ENCODE data around the gene RAD51D.
A peak's percentile ranks its signal among the peaks of the same experiment; 100 is the strongest.

Gene RAD51D

GRCh38 chr17:35064516-35065215, 55.0 kb downstream of the RAD51D start:
- DNase-seq (ENCODE audit: low read depth, low spot score) = no peak
- Histone ChIP-seq H3K27me3 (ENCODE audit: insufficient read depth, insufficient read length) (peaks cover 7% of the 10 kb centered on the region), H3K9me3 (ENCODE audit: insufficient read depth, low read length) (no peaks in the 10 kb centered on the region), H3K4me1 (ENCODE audit: insufficient read depth, insufficient read length) (no peaks in the 10 kb centered on the region), H3K4me3 (ENCODE audit: insufficient read length, low read depth) (no peak overlapping the region), H3K36me3 (ENCODE audit: insufficient read depth, insufficient read length, low read length) (no peaks in the 10 kb centered on the region), H3K9ac (ENCODE audit: insufficient read length, low read depth) (no peak overlapping the region)
- TF ChIP-seq SUZ12 (IDR thresholded peaks at IDR 0.05; ENCODE audit: extremely low read depth, insufficient read depth, insufficient read length) (no peak), ZNF274 (IDR thresholded peaks at IDR 0.05; ENCODE audit: low read depth, low read length) (no peak), YY1 (IDR thresholded peaks at IDR 0.05; ENCODE audit: insufficient read depth, insufficient read length) (no peak)

GRCh38 chr17:35063514-35064223, 56.0 kb downstream of the RAD51D start, which contains the start of gene RFFL:
Gene RFFL, minus strand, starts transcription at chr17:35063707. Its CDS starts 37,154 bp downstream, at chr17:35026553.
- peak; percentile 91 for DNase-seq (ENCODE audit: low read depth, low spot score)
- TF ChIP-seq ZNF274 (IDR thresholded peaks at IDR 0.05; ENCODE audit: low read depth, low read length) (no peak), YY1 (IDR thresholded peaks at IDR 0.05; ENCODE audit: insufficient read depth, insufficient read length) (no peak), SUZ12 (IDR thresholded peaks at IDR 0.05; ENCODE audit: extremely low read depth, insufficient read depth, insufficient read length) (no peak)
- Histone ChIP-seq H3K27me3 (ENCODE audit: insufficient read depth, insufficient read length) (peaks cover 7% of the 10 kb centered on the region), H3K4me1 (ENCODE audit: insufficient read depth, insufficient read length) (no peaks in the 10 kb centered on the region), H3K4me3 (ENCODE audit: insufficient read length, low read depth) (no peak within 1 kb of the TSS), H3K9ac (ENCODE audit: insufficient read length, low read depth) (no peak within 1 kb of the TSS), H3K36me3 (ENCODE audit: insufficient read depth, insufficient read length, low read length) (no peaks in the 10 kb centered on the region), H3K9me3 (ENCODE audit: insufficient read depth, low read length) (no peaks in the 10 kb centered on the region)

- Histone ChIP-seq H3K27me3 (ENCODE audit: insufficient read depth, insufficient read length) (peaks cover 7% of the 10 kb centered on the region), H3K4me3 (ENCODE audit: insufficient read length, low read depth) (no peak overlapping the region), H3K4me1 (ENCODE audit: insufficient read depth, insufficient read length) (no peaks in the 10 kb centered on the region), H3K9me3 (ENCODE audit: insufficient read depth, low read length) (no peaks in the 10 kb centered on the region), H3K36me3 (ENCODE audit: insufficient read depth, insufficient read length, low read length) (no peaks in the 10 kb centered on the region), H3K9ac (ENCODE audit: insufficient read length, low read depth) (no peak overlapping the region)
- no peak for DNase-seq (ENCODE audit: low read depth, low spot score)
- TF ChIP-seq YY1 (IDR thresholded peaks at IDR 0.05; ENCODE audit: insufficient read depth, insufficient read length) (no peak), SUZ12 (IDR thresholded peaks at IDR 0.05; ENCODE audit: extremely low read depth, insufficient read depth, insufficient read length) (no peak), ZNF274 (IDR thresholded peaks at IDR 0.05; ENCODE audit: low read depth, low read length) (no peak)
Measured at GRCh38 chr17:35062308-35062707, 57.4 kb downstream of the RAD51D start.

GRCh38 chr17:35057332-35057915, 62.2 kb downstream of the RAD51D start:
- Histone ChIP-seq H3K9ac (ENCODE audit: insufficient read length, low read depth) (no peak overlapping the region), H3K4me3 (ENCODE audit: insufficient read length, low read depth) (no peak overlapping the region), H3K36me3 (ENCODE audit: insufficient read depth, insufficient read length, low read length) (no peaks in the 10 kb centered on the region), H3K9me3 (ENCODE audit: insufficient read depth, low read length) (no peaks in the 10 kb centered on the region), H3K27me3 (ENCODE audit: insufficient read depth, insufficient read length) (peaks cover 7% of the 10 kb centered on the region), H3K4me1 (ENCODE audit: insufficient read depth, insufficient read length) (no peaks in the 10 kb centered on the region)
- TF ChIP-seq YY1 (IDR thresholded peaks at IDR 0.05; ENCODE audit: insufficient read depth, insufficient read length) (no peak), SUZ12 (IDR thresholded peaks at IDR 0.05; ENCODE audit: extremely low read depth, insufficient read depth, insufficient read length) (no peak), ZNF274 (IDR thresholded peaks at IDR 0.05; ENCODE audit: low read depth, low read length) (no peak)
- no peak for DNase-seq (ENCODE audit: low read depth, low spot score)

- H3K9me3 ChIP-seq (ENCODE audit: insufficient read depth, low read length) = no peaks in the 10 kb centered on the region
- H3K36me3 ChIP-seq (ENCODE audit: insufficient read depth, insufficient read length, low read length) = no peaks in the 10 kb centered on the region
- H3K9ac ChIP-seq (ENCODE audit: insufficient read length, low read depth) = no peak overlapping the region
- peaks cover 3% of the 10 kb centered on the region for H3K27me3 ChIP-seq (ENCODE audit: insufficient read depth, insufficient read length)
- no peak for DNase-seq (ENCODE audit: low read depth, low spot score)
- H3K4me3 ChIP-seq (ENCODE audit: insufficient read length, low read depth) = no peak overlapping the region
- H3K4me1 ChIP-seq (ENCODE audit: insufficient read depth, insufficient read length) = no peaks in the 10 kb centered on the region
- no peak for TF ChIP-seq ZNF274 (IDR thresholded peaks at IDR 0.05; ENCODE audit: low read depth, low read length)
- TF ChIP-seq YY1 (IDR thresholded peaks at IDR 0.05; ENCODE audit: insufficient read depth, insufficient read length) = no peak
- no peak for TF ChIP-seq SUZ12 (IDR thresholded peaks at IDR 0.05; ENCODE audit: extremely low read depth, insufficient read depth, insufficient read length)
Measured at GRCh38 chr17:35056013-35056412, 63.6 kb downstream of the RAD51D start.

- no peaks in the 10 kb centered on the region for H3K9me3 ChIP-seq (ENCODE audit: insufficient read depth, low read length)
- no peak overlapping the region for H3K9ac ChIP-seq (ENCODE audit: insufficient read length, low read depth)
- H3K36me3 ChIP-seq (ENCODE audit: insufficient read depth, insufficient read length, low read length) = no peaks in the 10 kb centered on the region
- H3K27me3 ChIP-seq (ENCODE audit: insufficient read depth, insufficient read length) = no peaks in the 10 kb centered on the region
- no peak for DNase-seq (ENCODE audit: low read depth, low spot score)
- no peak overlapping the region for H3K4me3 ChIP-seq (ENCODE audit: insufficient read length, low read depth)
- H3K4me1 ChIP-seq (ENCODE audit: insufficient read depth, insufficient read length) = no peaks in the 10 kb centered on the region
- TF ChIP-seq YY1 (IDR thresholded peaks at IDR 0.05; ENCODE audit: insufficient read depth, insufficient read length) (no peak), SUZ12 (IDR thresholded peaks at IDR 0.05; ENCODE audit: extremely low read depth, insufficient read depth, insufficient read length) (no peak), ZNF274 (IDR thresholded peaks at IDR 0.05; ENCODE audit: low read depth, low read length) (no peak)
Measured at GRCh38 chr17:35053204-35053603, 66.5 kb downstream of the RAD51D start.

- no peaks in the 10 kb centered on the region for H3K27me3 ChIP-seq (ENCODE audit: insufficient read depth, insufficient read length)
- no peak overlapping the region for H3K4me3 ChIP-seq (ENCODE audit: insufficient read length, low read depth)
- no peak for DNase-seq (ENCODE audit: low read depth, low spot score)
- H3K4me1 ChIP-seq (ENCODE audit: insufficient read depth, insufficient read length) = no peaks in the 10 kb centered on the region
- TF ChIP-seq YY1 (IDR thresholded peaks at IDR 0.05; ENCODE audit: insufficient read depth, insufficient read length) = no peak
- no peak for TF ChIP-seq SUZ12 (IDR thresholded peaks at IDR 0.05; ENCODE audit: extremely low read depth, insufficient read depth, insufficient read length)
- TF ChIP-seq ZNF274 (IDR thresholded peaks at IDR 0.05; ENCODE audit: low read depth, low read length) = no peak
- H3K9ac ChIP-seq (ENCODE audit: insufficient read length, low read depth) = no peak overlapping the region
- no peaks in the 10 kb centered on the region for H3K36me3 ChIP-seq (ENCODE audit: insufficient read depth, insufficient read length, low read length)
- H3K9me3 ChIP-seq (ENCODE audit: insufficient read depth, low read length) = no peaks in the 10 kb centered on the region
Measured at GRCh38 chr17:35052780-35053179, 66.9 kb downstream of the RAD51D start.
